Activated naive CD4-positive, alpha-beta T cell treated with anti-CD3 and anti-CD28 coated beads, Interleukin-2, amount 50 U/mL, for 72 hours (primary cell): ENCODE data around the gene TMEM229B. TPM values are rescaled to one million over a fixed set of nuclear protein-coding genes. Genes with fewer than 3 reads are reported as not detected.

Experiments used
- ATAC-seq, 2 donors: fragments of 150-1000 bp; cut with Tn5 transposase; 2 replicates each; pipeline ENCODE4 v1.10.0; 2021; ENCODE audit warnings: mild to moderate bottlenecking in 2 of 2, moderate library complexity in 2 of 2
- DNase-seq, 2 donors: peaks; one replicate each; pipeline ENCODE4 v3.0.0; 2021 to 2022; ENCODE audit warnings: low spot score in 2 of 2
- H3K27ac Mint-ChIP-seq, 2 donors: one replicate each; pipeline ENCODE4 v1.8.0; 2022; ENCODE audit warnings: mild to moderate bottlenecking in 2 of 2, mixed read lengths in 2 of 2
- H3K36me3 Mint-ChIP-seq, 2 donors: one replicate each; pipeline ENCODE4 v1.8.0; 2022; ENCODE audit warnings: mixed read lengths in 2 of 2
- H3K9me3 Mint-ChIP-seq, 2 donors: one replicate each; pipeline ENCODE4 v1.8.0; 2022; ENCODE audit warnings: mixed read lengths in 2 of 2
- total RNA-seq, 2 donors: library from RNA; stranded (reverse); gene quantifications; one replicate each; pipeline ENCODE4 v1.2.3, GENCODE V29; 2022

The TMEM229B gene
- total RNA-seq, 2 donors from 2014 or later: 0.93 to 1.0 TPM

- peaks cover 4 to 6% of the 10 kb centered on the region in 2 donors for H3K9me3 Mint-ChIP-seq
- peaks cover 9 to 11% of the 10 kb centered on the region in 2 donors for H3K36me3 Mint-ChIP-seq
- ATAC-seq: no peak
- DNase-seq: no peak
- H3K27ac Mint-ChIP-seq: no peak overlapping the region
Measured at GRCh38 chr14:67497716-67498115, 9.2 kb upstream of the TMEM229B start.

GRCh38 chr14:67497216-67497615 is 8.7 kb upstream of the TMEM229B start:
- Mint-ChIP-seq H3K36me3 (peaks cover 13 to 15% of the 10 kb centered on the region in 2 donors), H3K27ac (no peak overlapping the region), H3K9me3 (peaks cover 4 to 8% of the 10 kb centered on the region in 2 donors)
- ATAC-seq: no peak
- DNase-seq: no peak

GRCh38 chr14:67495827-67496226 is 7.3 kb upstream of the TMEM229B start:
- no peak for ATAC-seq
- H3K27ac Mint-ChIP-seq: no peak overlapping the region
- peaks cover 13 to 19% of the 10 kb centered on the region in 2 donors for H3K36me3 Mint-ChIP-seq
- H3K9me3 Mint-ChIP-seq: peaks cover 4 to 8% of the 10 kb centered on the region in 2 donors
- DNase-seq: no peak

DNA sequence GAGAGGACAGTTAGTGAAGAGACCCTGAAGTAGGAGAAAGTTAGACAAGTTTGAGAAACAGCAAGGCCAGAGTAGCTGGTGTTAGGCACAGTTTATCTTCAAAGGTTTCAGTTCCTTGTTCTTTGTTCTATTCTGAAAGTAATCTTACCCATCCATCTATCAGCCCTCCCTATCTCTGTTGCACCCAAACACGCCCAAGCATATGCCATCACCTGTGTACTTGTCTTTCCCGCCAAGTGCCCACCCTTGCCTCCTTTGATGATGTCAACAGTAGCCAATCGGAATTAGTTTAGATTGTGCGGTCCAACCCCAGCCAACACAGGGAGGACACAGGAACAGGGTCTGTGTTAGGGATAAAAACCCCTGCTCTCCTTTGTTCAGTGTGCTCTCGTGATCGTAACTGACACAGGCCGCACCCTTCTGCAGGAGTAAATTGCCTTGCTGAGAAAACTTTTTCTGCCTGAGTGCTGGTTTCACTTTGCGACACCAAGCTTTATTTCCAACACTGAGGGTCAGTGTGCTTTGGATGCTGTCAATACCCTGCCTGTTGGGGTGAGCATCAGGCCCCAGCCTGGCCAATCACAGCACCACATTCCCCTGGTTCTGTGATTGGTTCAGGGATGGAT is 4.7 kb upstream of the TMEM229B start:
- Mint-ChIP-seq H3K27ac (no peak overlapping the region), H3K36me3 (peaks cover 13 to 19% of the 10 kb centered on the region in 2 donors), H3K9me3 (peaks cover 4 to 8% of the 10 kb centered on the region in 2 donors)
- no peak for ATAC-seq
- no peak for DNase-seq

GRCh38 chr14:67492538-67492937 is 4.0 kb upstream of the TMEM229B start:
- peaks cover 13 to 19% of the 10 kb centered on the region in 2 donors for H3K36me3 Mint-ChIP-seq
- H3K9me3 Mint-ChIP-seq: peaks cover 4 to 8% of the 10 kb centered on the region in 2 donors
- ATAC-seq (no peak), DNase-seq (no peak)
- H3K27ac Mint-ChIP-seq: no peak overlapping the region

DNA sequence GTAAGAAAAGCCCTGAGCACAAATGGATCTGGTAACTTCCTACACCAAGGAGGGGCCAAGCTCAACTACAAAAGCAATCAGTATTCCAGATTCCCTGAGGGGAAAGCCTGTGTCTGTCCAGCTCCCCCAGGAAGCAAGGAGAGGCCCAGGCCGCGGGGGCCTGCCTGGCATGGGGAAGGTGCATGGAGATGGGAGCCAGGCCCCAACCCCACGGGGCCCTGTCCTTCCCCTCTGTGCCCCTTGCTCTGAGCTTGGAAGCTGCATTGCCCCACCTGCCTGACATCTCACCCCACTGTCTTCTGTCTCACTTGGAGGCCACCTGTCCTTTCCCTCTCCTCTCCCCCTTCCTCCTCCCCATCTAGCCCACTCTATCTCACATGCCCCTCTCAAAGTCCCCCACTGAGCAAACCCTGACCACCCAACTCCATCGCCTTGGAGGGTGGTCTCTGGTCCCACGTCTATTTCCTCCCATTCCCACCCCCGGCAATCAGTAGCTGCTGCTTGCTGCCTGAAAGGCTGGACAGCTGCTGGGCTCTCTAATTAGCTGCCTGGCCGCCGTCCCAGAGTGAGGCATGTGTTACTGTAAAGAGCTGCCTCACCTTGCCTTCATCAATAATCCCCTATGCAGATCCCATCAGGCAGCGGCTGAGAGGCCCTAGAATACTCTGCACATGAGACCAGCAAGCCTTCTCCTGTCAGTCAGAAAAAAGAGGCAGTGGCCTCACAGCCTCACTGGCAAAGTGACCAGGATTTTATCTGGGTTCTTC is 3.4 kb upstream of the TMEM229B start:
- no peak for DNase-seq
- H3K9me3 Mint-ChIP-seq: peaks cover 4 to 8% of the 10 kb centered on the region in 2 donors
- peaks cover 13 to 19% of the 10 kb centered on the region in 2 donors for H3K36me3 Mint-ChIP-seq
- no peak for ATAC-seq
- H3K27ac Mint-ChIP-seq: no peak overlapping the region

GRCh38 chr14:67491285-67491684 is 2.8 kb upstream of the TMEM229B start:
- H3K27ac Mint-ChIP-seq: no peak overlapping the region
- peaks cover 4 to 8% of the 10 kb centered on the region in 2 donors for H3K9me3 Mint-ChIP-seq
- DNase-seq (no peak), ATAC-seq (no peak)
- peaks cover 17 to 23% of the 10 kb centered on the region in 2 donors for H3K36me3 Mint-ChIP-seq

GRCh38 chr14:67490196-67490595 is 1.7 kb upstream of the TMEM229B start:
- Mint-ChIP-seq H3K9me3 (peaks cover 4 to 8% of the 10 kb centered on the region in 2 donors), H3K36me3 (peaks cover 17 to 23% of the 10 kb centered on the region in 2 donors), H3K27ac (no peak overlapping the region)
- ATAC-seq (no peak), DNase-seq (no peak)

GRCh38 chr14:67487332-67487731 is 1.2 kb downstream of the TMEM229B start:
- H3K9me3 Mint-ChIP-seq: no peaks in the 10 kb centered on the region
- DNase-seq: no peak
- peaks cover 5 to 9% of the 10 kb centered on the region in 2 donors for H3K36me3 Mint-ChIP-seq
- peak overlapping the region in 1 of 2 donors; percentile 80 for H3K27ac Mint-ChIP-seq
- ATAC-seq: no peak

GRCh38 chr14:67486890-67487289 is 1.6 kb downstream of the TMEM229B start:
- Mint-ChIP-seq H3K27ac (no peak overlapping the region), H3K36me3 (peaks cover 5% of the 10 kb centered on the region in 2 donors), H3K9me3 (no peaks in the 10 kb centered on the region)
- DNase-seq: no peak
- ATAC-seq: no peak

DNA sequence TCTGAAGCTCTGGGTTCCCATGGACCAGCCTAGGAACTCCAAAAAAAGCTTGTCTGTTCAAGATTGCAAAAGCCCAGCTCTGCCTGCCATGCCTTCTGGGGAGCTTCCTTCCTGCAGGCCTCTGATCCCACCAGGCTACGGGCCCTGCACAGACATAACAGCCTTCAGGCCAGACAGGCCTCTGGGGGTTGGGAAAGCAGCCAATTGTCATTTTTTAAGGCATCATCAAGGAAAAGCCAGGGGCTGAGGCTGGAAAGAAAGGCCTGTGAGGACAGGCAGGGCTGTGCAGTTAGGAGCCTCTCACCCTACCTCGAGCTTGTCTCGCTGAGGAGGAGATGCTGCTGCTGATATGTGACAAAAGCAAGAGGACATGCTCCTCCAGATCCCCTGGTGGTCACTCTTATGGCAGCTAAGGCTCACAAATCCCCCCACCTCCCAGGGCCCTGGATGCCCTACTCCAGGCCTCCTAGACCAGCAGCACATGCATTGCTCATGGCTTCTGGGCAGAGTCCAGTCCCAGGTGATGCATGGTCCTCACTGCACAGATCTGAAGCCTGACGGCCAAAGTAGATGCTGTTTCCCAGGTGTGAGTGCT is 2.9 kb downstream of the TMEM229B start:
- ATAC-seq: no peak
- peaks cover 5% of the 10 kb centered on the region in 2 donors for H3K36me3 Mint-ChIP-seq
- H3K9me3 Mint-ChIP-seq: no peaks in the 10 kb centered on the region
- DNase-seq: no peak
- no peak overlapping the region for H3K27ac Mint-ChIP-seq

DNA sequence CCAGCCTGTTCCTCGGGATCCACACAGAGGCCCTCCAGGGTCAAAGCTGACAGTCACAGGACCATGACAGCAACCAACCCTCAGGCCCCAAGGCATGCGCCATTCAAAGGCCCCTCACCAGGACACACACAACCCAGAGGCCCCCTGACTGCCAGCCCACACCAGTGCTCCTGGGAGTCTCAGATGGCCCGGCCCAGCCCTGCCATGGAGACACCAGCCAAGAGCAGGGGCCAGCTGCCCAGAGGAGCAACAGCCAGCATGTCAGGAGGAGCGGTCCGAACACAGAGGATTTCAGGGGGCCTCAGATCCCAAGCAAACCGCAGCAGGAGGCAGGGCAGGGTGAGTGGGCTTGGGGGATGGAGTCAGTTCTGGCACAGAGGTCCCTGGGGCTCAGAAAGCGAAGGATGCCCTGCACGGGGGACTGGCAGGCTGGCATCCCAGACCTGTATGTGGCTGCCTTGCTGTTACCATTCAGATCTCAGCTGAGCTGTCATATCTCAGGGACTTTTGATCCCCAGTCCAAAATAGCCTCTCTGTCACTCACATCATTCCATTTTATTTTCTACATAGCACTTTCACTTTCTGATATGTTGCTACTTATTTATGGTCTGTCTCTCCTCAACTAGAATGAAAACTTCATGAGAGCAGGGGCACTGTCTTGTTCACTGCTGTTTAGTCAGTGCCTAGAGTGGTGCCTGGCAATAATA is 4.8 kb downstream of the TMEM229B start:
- Mint-ChIP-seq H3K27ac (no peak overlapping the region), H3K9me3 (no peaks in the 10 kb centered on the region), H3K36me3 (peaks cover 5% of the 10 kb centered on the region in 2 donors)
- DNase-seq (no peak), ATAC-seq (no peak)

DNA sequence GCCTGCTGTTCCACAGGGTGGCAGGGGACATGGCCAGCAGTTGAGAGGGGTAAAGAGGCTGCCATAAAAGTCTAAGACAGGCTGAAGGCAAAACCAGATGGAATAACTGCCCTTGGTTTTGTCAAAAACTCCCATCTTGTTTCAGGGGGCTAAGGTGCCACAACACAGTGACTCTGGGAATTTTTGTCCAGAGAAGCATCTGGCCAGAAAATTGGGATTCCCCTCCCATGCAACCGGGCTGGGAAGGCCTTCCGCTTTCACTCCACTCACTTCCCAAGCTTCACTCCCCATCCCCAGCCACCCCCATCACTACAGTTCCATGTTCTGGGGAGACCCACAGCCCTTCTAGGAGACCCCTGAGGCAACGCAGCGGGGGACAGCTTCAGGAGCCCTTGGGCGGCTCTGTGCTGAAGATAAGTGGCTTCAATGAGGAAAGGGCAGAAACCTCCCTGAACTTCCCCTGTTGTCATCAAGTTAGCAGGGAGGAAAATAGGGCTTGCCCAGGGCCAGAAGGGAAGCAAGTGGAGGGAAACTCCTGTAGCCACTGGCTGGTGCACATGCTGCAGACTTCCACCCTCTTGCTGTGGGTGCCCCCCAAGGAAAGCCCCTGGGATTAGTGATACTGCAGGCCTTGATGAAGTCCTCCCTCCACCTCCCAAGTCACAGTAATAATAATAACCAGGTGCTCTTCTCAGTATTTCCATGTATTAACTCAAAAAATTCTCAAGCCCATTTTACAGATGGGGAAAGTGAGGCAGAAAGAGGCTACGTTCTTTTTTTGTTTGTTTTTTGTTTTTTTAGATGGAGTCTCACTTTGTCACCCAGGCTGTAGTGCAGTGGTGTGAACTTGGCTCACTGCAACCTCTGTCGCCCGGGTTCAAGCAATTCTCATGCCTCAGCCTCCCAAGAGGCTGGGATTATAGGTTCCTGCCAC is 6.0 kb downstream of the TMEM229B start:
- H3K9me3 Mint-ChIP-seq: no peaks in the 10 kb centered on the region
- H3K36me3 Mint-ChIP-seq: peaks cover 5 to 11% of the 10 kb centered on the region in 2 donors
- no peak overlapping the region for H3K27ac Mint-ChIP-seq
- DNase-seq (no peak), ATAC-seq (no peak)

DNA sequence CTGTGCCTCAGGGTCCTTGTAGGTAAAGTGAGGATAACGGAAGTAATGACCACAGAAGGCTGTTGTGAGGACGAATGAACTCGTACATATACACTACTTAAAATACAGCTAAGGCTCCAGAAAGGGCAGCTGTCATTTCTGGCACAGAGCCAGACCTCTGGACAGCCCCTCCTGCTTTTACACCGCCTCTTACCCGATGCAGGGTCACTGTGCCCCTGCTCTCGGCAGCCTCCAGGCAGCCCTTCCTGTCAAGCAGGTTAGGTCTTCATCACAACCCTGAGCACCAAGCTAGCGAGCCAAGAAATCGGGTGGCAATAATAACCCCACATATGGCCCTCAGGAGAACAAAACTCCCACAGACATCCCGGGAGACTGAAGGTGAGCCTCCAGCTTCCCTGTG is 8.5 kb downstream of the TMEM229B start:
- DNase-seq (no peak), ATAC-seq (no peak)
- H3K9me3 Mint-ChIP-seq: no peaks in the 10 kb centered on the region
- H3K36me3 Mint-ChIP-seq: peaks cover 0 to 6% of the 10 kb centered on the region in 2 donors
- H3K27ac Mint-ChIP-seq: peak overlapping the region in 1 of 2 donors; percentile 54

- ATAC-seq: no peak
- H3K36me3 Mint-ChIP-seq: peaks cover 0 to 6% of the 10 kb centered on the region in 2 donors
- DNase-seq: no peak
- H3K27ac Mint-ChIP-seq: peak overlapping the region in 1 of 2 donors; percentile 35
- no peaks in the 10 kb centered on the region for H3K9me3 Mint-ChIP-seq
Measured at GRCh38 chr14:67478800-67479084, 9.8 kb downstream of the TMEM229B start.
